HPDE6-E6E7 (cell line): Measurements from ENCODE around the gene TYR.
A peak's percentile ranks its signal among the peaks of the same experiment; 100 is the strongest.
"Not testable (repeated sequence)": the region's sequence is repeated elsewhere in the genome, so short reads cannot be mapped to it uniquely, and the experiment has no call there.

Experiments
- DNase-seq: peaks from one replicate; pipeline ENCODE4 v3.0.0; 2011; ENCODE audit warnings: missing footprints; ENCODE audit errors: extremely low spot score

Gene TYR

GRCh38 chr11:89272540-89273088, 94.9 kb downstream of the TYR start:
- DNase-seq, result not testable (repeated sequence)

- DNase-seq, result not testable (repeated sequence)
Measured at GRCh38 chr11:89273220-89273619, 95.5 kb downstream of the TYR start.

DNA sequence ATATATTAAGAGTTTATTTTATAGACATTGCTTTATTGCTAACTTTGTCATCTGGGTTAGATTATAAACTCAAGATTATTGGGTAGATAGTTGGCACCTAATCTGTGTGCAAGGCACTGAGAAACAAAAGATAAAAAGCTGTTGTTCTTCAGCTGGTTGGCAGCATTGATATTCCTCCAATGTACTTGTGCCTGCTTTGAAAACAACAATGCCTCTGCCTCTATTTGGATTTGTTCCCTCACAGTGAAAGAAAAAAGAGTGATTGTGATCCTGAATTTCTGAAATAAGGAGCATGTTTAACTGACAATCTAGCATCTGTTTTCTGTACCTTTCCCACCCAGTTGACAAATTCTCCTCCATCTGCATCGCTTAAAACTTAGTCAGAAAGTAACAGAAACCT, 98.3 kb downstream of the TYR start:
- no peak for DNase-seq

DNA sequence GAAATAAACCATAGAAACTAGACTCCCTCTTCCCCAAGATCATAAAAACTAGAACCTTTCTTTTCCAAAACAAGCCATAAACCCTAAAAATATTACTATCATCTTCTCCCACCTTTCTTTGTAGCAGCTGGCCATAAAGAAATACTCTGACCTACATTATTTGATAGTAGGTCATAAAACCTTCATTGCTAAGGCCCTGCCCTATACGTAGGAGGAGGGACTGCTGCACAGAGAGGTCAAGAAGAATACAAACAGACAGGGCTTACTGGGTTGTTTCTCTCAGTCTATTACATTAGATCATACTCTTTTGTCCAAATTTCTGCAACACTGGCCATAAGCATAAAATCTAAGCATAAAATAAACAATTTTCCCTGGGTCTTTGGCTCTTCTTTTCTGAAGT, 101.5 kb downstream of the TYR start:
- DNase-seq, result no peak

DNA sequence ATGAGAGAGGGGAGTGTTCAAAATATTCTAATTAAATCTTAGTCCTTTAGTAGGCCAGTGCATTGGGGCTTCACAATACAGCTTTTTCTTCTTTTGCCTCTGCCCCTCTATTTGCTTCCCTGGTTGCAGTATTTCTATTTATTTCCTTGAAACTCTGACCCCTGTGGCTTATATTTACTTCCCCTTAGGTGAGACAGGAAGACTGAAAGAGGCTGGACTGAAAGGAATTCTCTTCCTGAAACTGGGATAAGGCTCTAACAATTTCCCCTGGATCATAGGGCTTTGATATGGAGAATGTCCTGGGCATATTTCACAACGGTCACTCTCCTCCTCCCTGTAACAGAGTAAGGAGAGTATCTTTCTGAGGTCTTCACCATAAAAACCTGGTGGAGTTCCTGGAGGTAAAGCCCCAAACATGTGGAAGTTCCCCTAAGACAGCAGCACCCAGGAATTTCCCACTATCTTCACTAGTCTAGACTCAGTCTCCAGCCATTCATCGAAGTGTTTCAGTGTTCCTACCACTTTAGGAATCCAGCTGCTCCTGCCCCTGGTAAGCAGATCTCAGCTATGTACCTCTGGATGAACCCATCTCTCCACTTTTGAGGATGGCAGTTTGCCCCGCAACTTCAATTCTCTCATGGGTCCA, 103.5 kb downstream of the TYR start:
- not testable (repeated sequence) for DNase-seq

- not testable (repeated sequence) for DNase-seq
Measured at GRCh38 chr11:89286601-89287000, 108.9 kb downstream of the TYR start.

- DNase-seq, result not testable (repeated sequence)
Measured at GRCh38 chr11:89288004-89288403, 110.3 kb downstream of the TYR start.

- DNase-seq, result no peak
Measured at GRCh38 chr11:89293965-89294679, 116.4 kb downstream of the TYR start.

DNA sequence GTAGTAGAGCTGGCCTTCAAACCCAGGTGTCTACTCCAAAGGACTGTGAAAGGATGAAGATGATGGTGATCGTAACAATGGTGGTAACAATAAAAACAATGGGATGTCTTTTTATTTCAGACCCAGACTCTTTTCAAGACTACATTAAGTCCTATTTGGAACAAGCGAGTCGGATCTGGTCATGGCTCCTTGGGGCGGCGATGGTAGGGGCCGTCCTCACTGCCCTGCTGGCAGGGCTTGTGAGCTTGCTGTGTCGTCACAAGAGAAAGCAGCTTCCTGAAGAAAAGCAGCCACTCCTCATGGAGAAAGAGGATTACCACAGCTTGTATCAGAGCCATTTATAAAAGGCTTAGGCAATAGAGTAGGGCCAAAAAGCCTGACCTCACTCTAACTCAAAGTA, 117.3 kb downstream of the TYR start:
- DNase-seq, result not testable (repeated sequence)

- not testable (repeated sequence) for DNase-seq
Measured at GRCh38 chr11:89303029-89303428, 125.4 kb downstream of the TYR start.

GRCh38 chr11:89308272-89308671, 130.6 kb downstream of the TYR start:
- not testable (repeated sequence) for DNase-seq

GRCh38 chr11:89309321-89309985, 131.8 kb downstream of the TYR start:
- not testable (repeated sequence) for DNase-seq

GRCh38 chr11:89310607-89311006, 132.9 kb downstream of the TYR start:
- not testable (repeated sequence) for DNase-seq

GRCh38 chr11:89321401-89321800, 143.7 kb downstream of the TYR start:
- no peak for DNase-seq

DNA sequence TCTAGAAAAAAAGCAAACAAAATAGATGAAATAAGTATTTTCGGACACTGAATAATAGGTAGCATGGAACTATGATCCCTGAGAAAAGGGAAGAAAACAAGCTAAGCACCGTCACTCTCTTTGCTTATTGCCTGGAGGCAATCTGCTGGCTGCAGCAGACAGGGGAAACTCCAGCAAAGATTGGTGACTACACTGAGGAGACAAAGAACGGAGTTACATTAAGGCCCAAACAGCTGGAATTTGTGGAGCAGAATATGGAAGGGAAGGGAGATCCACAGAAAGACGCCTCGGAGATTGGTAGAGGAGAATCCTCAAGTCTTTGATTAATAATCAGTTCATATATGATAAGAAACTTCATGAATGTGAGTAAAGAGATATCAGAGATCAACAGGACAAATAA, 150.2 kb downstream of the TYR start:
- no peak for DNase-seq

GRCh38 chr11:89331940-89332339, 154.3 kb downstream of the TYR start:
- not testable (repeated sequence) for DNase-seq

GRCh38 chr11:89333704-89334103, 156.0 kb downstream of the TYR start:
- peak; percentile 1 for DNase-seq

DNA sequence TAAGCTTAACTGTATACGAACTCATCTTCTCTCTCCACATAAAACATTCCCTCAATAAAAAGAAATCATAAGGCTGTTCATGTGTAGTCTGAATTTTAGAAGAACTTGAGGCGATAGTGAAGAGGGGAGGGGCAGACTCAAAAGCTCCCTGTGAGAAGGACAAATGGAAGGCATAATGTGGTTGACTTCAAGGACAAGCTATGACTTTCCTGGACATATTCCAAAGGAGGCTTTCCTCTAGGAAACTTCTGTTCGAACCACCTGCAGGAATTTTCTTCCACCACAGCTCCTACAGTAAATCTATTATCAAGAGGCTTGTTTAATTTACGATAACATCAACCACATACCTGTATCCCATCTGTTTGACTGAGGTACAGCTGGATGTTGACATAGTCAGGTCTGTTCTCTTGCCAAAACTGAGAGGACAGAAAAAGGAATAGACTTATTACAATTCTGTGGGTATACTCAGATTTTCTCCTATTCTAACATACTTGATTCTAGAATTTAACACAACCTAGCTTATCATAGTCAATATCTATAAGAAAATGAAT, 159.5 kb downstream of the TYR start:
- not testable (repeated sequence) for DNase-seq

- not testable (repeated sequence) for DNase-seq
Measured at GRCh38 chr11:89338073-89338472, 160.4 kb downstream of the TYR start.

GRCh38 chr11:89340450-89340849, 162.8 kb downstream of the TYR start:
- DNase-seq, result not testable (repeated sequence)

DNA sequence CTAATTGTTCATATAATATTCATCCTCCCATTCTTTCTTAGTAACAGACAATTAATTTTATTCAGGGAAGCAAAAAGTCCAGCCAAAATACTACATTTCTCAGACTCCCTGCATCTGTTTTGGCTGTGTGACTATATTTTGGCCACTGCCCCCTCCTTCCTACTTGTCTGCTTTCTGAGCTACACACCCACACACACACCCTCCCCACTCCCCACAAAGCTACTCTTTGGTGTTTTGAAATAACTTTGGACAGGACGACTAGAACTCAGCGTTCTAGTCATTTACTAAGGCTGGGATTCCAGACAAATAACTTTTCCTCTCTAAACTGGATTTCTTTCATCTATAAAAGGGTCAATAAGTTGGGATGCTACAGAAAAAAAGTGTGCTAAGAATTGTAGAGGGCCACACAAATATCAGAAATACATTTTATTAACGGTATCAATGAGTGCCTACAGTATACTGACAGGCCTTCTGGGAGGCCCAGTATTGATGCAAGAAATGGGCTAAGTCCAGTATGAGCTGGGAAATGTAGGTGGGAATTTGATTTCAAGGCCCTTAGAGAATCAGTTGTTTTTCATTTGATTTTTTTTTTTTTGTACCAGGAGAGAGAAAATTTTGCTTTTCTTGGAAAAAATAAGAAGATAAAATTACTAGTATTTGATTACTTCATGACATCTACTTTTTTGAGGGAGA, 165.4 kb downstream of the TYR start:
- DNase-seq, result not testable (repeated sequence)
